Measurements from ENCODE around the gene RBMS3. TPM values are rescaled to one million over a fixed set of nuclear protein-coding genes. Genes with fewer than 3 reads are reported as not detected.

RBMS3 gene
- total and polyA plus RNA-seq, 3 donors from 2014 or later = 5.6 to 36.2 (median 19.7) TPM

DNA sequence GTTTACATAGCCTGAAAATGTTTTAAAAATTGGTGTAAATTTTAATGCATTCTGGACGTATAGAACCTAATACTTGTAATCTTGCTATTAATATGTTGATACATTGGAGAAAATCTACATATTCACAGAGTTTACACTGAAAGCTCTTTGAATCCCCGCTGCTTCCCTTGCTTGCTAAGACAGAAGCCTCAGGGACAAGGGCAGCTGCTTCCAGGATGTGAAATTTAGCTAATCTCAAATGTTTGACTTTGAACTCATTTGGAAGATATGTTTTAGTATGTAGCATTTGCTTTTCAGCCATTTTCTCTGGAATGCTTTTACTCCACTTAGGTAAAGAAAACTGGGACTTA is 172.0 kb downstream of the RBMS3 start:
- TF ChIP-seq POLR2A (IDR thresholded peaks at IDR 0.05) = no peak
- TF ChIP-seq, protein P1, sequence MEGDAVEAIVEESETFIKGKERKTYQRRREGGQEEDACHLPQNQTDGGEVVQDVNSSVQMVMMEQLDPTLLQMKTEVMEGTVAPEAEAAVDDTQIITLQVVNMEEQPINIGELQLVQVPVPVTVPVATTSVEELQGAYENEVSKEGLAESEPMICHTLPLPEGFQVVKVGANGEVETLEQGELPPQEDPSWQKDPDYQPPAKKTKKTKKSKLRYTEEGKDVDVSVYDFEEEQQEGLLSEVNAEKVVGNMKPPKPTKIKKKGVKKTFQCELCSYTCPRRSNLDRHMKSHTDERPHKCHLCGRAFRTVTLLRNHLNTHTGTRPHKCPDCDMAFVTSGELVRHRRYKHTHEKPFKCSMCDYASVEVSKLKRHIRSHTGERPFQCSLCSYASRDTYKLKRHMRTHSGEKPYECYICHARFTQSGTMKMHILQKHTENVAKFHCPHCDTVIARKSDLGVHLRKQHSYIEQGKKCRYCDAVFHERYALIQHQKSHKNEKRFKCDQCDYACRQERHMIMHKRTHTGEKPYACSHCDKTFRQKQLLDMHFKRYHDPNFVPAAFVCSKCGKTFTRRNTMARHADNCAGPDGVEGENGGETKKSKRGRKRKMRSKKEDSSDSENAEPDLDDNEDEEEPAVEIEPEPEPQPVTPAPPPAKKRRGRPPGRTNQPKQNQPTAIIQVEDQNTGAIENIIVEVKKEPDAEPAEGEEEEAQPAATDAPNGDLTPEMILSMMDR (IDR thresholded peaks at IDR 0.05) = no peak
- no peak for DNase-seq
- Histone ChIP-seq H3K9me3 (no peaks in the 10 kb centered on the region), H3K27ac (no peak overlapping the region), H3K36me3 (ENCODE audit: low read depth, missing control alignments) (no peaks in the 10 kb centered on the region), H3K4me3 (no peak overlapping the region), H3K27me3 (no peaks in the 10 kb centered on the region), H3K4me1 (peaks cover 3% of the 10 kb centered on the region)
- WGBS, 2 donors = 81 to 85% methylated on average over 2 of the region's 2 CpGs
- intact Hi-C loops (cut with DNase I; ENCODE audit: low total_unique reads) = no loop called here

DNA sequence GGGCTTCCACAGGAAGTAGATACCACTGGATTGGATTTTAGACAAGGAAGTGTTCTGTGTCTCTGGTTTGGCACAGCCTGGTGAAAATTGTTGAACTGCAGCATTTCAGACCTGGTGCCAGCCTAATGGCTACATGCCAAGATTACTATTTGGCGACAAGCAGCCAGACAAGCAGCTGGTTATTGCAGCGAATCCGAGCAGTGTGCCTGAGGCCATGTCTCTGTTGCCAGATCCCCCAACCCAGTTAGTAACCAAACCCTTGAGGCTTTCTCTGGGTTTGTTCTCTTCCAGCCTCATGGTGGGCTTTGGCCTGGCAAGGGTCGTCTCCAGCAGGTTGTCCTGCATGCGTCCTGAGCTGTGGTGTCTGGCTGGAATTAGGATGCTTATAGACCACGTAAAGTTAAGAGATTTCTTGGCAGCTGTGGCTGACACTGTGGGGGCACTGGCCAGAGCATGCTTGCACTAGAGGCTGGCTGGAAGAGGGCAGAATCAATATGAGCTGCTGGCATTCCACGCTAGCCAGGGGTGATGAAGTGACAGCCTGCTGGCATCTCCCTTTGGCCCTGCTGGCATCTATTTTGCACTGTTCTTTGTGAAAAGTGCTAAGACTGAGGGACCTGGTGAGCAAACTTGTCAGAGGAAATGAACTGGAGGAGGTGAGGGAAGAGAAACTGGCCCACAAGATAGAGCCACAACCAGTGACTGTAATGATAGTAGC is 172.6 kb downstream of the RBMS3 start:
- no peak overlapping the region for H3K4me3 ChIP-seq
- no peak for DNase-seq
- intact Hi-C loops (cut with DNase I; ENCODE audit: low total_unique reads) = no loop called here
- H3K27me3 ChIP-seq = no peaks in the 10 kb centered on the region
- H3K36me3 ChIP-seq (ENCODE audit: low read depth, missing control alignments) = no peaks in the 10 kb centered on the region
- H3K27ac ChIP-seq = no peak overlapping the region
- H3K9me3 ChIP-seq = no peaks in the 10 kb centered on the region
- TF ChIP-seq, protein P1 (IDR thresholded peaks at IDR 0.05) = no peak
- no peak for TF ChIP-seq POLR2A (IDR thresholded peaks at IDR 0.05)
- 69 to 82% methylated on average over 6 to 7 of the region's 7 CpGs for WGBS, 2 donors
- H3K4me1 ChIP-seq = peaks cover 3% of the 10 kb centered on the region

- TF ChIP-seq POLR2A (IDR thresholded peaks at IDR 0.05) = no peak
- TF ChIP-seq, protein P1 (IDR thresholded peaks at IDR 0.05) = no peak
- WGBS, 2 donors = 85 to 89% methylated on average over 5 of the region's 5 CpGs
- Histone ChIP-seq H3K27ac (no peak overlapping the region), H3K27me3 (no peaks in the 10 kb centered on the region), H3K4me1 (peaks cover 3% of the 10 kb centered on the region), H3K4me3 (no peak overlapping the region), H3K9me3 (no peaks in the 10 kb centered on the region), H3K36me3 (ENCODE audit: low read depth, missing control alignments) (no peaks in the 10 kb centered on the region)
- DNase-seq = no peak
- intact Hi-C loops (cut with DNase I; ENCODE audit: low total_unique reads) = no loop called here
Measured at GRCh38 chr3:29454161-29454611, 173.3 kb downstream of the RBMS3 start.

GRCh38 chr3:29456901-29457300 is 176.0 kb downstream of the RBMS3 start:
- intact Hi-C loops (cut with DNase I; ENCODE audit: low total_unique reads) = no loop called here
- no peaks in the 10 kb centered on the region for H3K9me3 ChIP-seq
- H3K36me3 ChIP-seq (ENCODE audit: low read depth, missing control alignments) = no peaks in the 10 kb centered on the region
- no peak for DNase-seq
- H3K27me3 ChIP-seq = no peaks in the 10 kb centered on the region
- WGBS, 2 donors = 87 to 93% methylated on average over 2 of the region's 2 CpGs
- peaks cover 3% of the 10 kb centered on the region for H3K4me1 ChIP-seq
- H3K4me3 ChIP-seq = no peak overlapping the region
- H3K27ac ChIP-seq = no peak overlapping the region
- TF ChIP-seq, protein P1 (IDR thresholded peaks at IDR 0.05) = no peak
- TF ChIP-seq POLR2A (IDR thresholded peaks at IDR 0.05) = no peak

DNA sequence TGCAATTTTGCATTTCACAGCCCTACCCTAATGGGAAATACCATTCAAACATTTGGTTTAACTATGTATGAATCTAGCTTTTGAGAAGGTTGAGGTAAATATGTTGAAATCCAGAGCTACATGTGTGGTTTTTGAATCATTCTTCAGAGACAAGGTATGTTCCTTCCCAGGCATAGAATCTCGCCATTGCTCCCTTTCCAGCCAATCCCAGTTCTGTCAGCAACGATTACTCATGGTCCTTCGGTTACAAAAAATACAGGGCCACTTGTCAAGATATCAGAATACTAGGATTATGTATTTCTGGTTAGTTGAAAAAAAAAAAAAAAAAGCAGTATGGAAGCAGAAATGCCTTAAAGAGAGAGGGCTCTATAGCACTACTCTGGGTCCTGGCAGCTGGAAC is 182.4 kb downstream of the RBMS3 start:
- Histone ChIP-seq H3K4me3 (no peak overlapping the region), H3K27ac (no peak overlapping the region), H3K4me1 (no peaks in the 10 kb centered on the region), H3K36me3 (ENCODE audit: low read depth, missing control alignments) (no peaks in the 10 kb centered on the region), H3K27me3 (no peaks in the 10 kb centered on the region), H3K9me3 (no peaks in the 10 kb centered on the region)
- TF ChIP-seq, protein P1 (IDR thresholded peaks at IDR 0.05) = no peak
- no peak for TF ChIP-seq POLR2A (IDR thresholded peaks at IDR 0.05)
- 89 to 96% methylated on average over 3 of the region's 3 CpGs for whole genome bisulfite sequencing, 2 donors
- DNase-seq = no peak
- intact Hi-C loops (cut with DNase I; ENCODE audit: low total_unique reads) = no loop called here
